ENCODE measurements around the gene RASD2. TPM values are rescaled to one million over a fixed set of nuclear protein-coding genes. Genes with fewer than 3 reads are reported as not detected.
A peak's percentile ranks its signal among the peaks of the same experiment; 100 is the strongest.
"Not testable (repeated sequence)": the region's sequence is repeated elsewhere in the genome, so short reads cannot be mapped to it uniquely, and the experiment has no call there.

RASD2 gene
- total RNA-seq (2014; rRNA removed; shearing (Covaris generic)) = not detected in 2 replicates

- peak; percentile 43 for DNase-seq (ENCODE audit: low spot score)
- in situ Hi-C loops (cut with HindIII; ENCODE audit: low sequenced_read_pairs) = no loop called here
These were observed at the start of gene RASD2 for GRCh38 chr22:35540595-35541253. Gene RASD2 (plus strand): TSS chr22:35540831. CDS start chr22:35546810, 5,979 bp downstream.

- in situ Hi-C loops (cut with HindIII; ENCODE audit: low sequenced_read_pairs); DNase-seq (ENCODE audit: low spot score): not testable (repeated sequence)
These were observed 49.3 kb upstream of the RASD2 start for GRCh38 chr22:35491061-35491907.

GRCh38 chr22:35491908-35492380, 48.7 kb upstream of the RASD2 start:
- in situ Hi-C loops (cut with HindIII; ENCODE audit: low sequenced_read_pairs) = no loop called here
- DNase-seq (ENCODE audit: low spot score) = no peak

- DNase-seq (ENCODE audit: low spot score) = no peak
- in situ Hi-C loops (cut with HindIII; ENCODE audit: low sequenced_read_pairs) = no loop called here
These were observed 47.6 kb upstream of the RASD2 start for GRCh38 chr22:35493074-35493473.

- in situ Hi-C loops (cut with HindIII; ENCODE audit: low sequenced_read_pairs); DNase-seq (ENCODE audit: low spot score): not testable (repeated sequence)
These were observed 44.9 kb upstream of the RASD2 start for GRCh38 chr22:35495711-35496110.

GRCh38 chr22:35496768-35497312, 43.8 kb upstream of the RASD2 start:
- no peak for DNase-seq (ENCODE audit: low spot score)
- in situ Hi-C loops (cut with HindIII; ENCODE audit: low sequenced_read_pairs) = no loop called here

- no peak for DNase-seq (ENCODE audit: low spot score)
- in situ Hi-C loops (cut with HindIII; ENCODE audit: low sequenced_read_pairs) = no loop called here
These were observed 42.4 kb upstream of the RASD2 start for GRCh38 chr22:35498026-35498800.

- no peak for DNase-seq (ENCODE audit: low spot score)
- in situ Hi-C loops (cut with HindIII; ENCODE audit: low sequenced_read_pairs) = no loop called here
These were observed 37.8 kb upstream of the RASD2 start for GRCh38 chr22:35502836-35503235.

GRCh38 chr22:35505399-35506258, 35.0 kb upstream of the RASD2 start:
- no peak for DNase-seq (ENCODE audit: low spot score)
- in situ Hi-C loops (cut with HindIII; ENCODE audit: low sequenced_read_pairs) = no loop called here

GRCh38 chr22:35506259-35506570, 34.4 kb upstream of the RASD2 start:
- DNase-seq (ENCODE audit: low spot score) = no peak
- in situ Hi-C loops (cut with HindIII; ENCODE audit: low sequenced_read_pairs) = no loop called here

GRCh38 chr22:35507851-35508250, 32.8 kb upstream of the RASD2 start:
- in situ Hi-C loops (cut with HindIII; ENCODE audit: low sequenced_read_pairs); DNase-seq (ENCODE audit: low spot score): not testable (repeated sequence)

- DNase-seq (ENCODE audit: low spot score) = no peak
- in situ Hi-C loops (cut with HindIII; ENCODE audit: low sequenced_read_pairs) = no loop called here
These were observed 31.2 kb upstream of the RASD2 start for GRCh38 chr22:35509451-35509850.

GRCh38 chr22:35509960-35510359, 30.7 kb upstream of the RASD2 start:
- in situ Hi-C loops (cut with HindIII; ENCODE audit: low sequenced_read_pairs) = no loop called here
- DNase-seq (ENCODE audit: low spot score) = no peak

GRCh38 chr22:35510481-35510934, 30.1 kb upstream of the RASD2 start:
- in situ Hi-C loops (cut with HindIII; ENCODE audit: low sequenced_read_pairs) = no loop called here

GRCh38 chr22:35510951-35511350, 29.7 kb upstream of the RASD2 start:
- no peak for DNase-seq (ENCODE audit: low spot score)
- in situ Hi-C loops (cut with HindIII; ENCODE audit: low sequenced_read_pairs) = no loop called here

More at GRCh38 chr22:35510481-35510934, 30.1 kb upstream of the RASD2 start:
- no peak for DNase-seq (ENCODE audit: low spot score)

GRCh38 chr22:35514366-35514765, 26.3 kb upstream of the RASD2 start:
- in situ Hi-C loops (cut with HindIII; ENCODE audit: low sequenced_read_pairs) = no loop called here
- no peak for DNase-seq (ENCODE audit: low spot score)

GRCh38 chr22:35515952-35516351, 24.7 kb upstream of the RASD2 start:
- DNase-seq (ENCODE audit: low spot score); in situ Hi-C loops (cut with HindIII; ENCODE audit: low sequenced_read_pairs): not testable (repeated sequence)

- in situ Hi-C loops (cut with HindIII; ENCODE audit: low sequenced_read_pairs) = no loop called here
- no peak for DNase-seq (ENCODE audit: low spot score)
These were observed 23.9 kb upstream of the RASD2 start for GRCh38 chr22:35516723-35517122.

All from G401 (cell line).